ENCODE measurements around the gene E2F4. TPM values are rescaled to one million over a fixed set of nuclear protein-coding genes. Genes with fewer than 3 reads are reported as not detected.

The E2F4 gene
- total and polyA plus RNA-seq, 9 of the 15 experiments (the other 6 are each of a cell fraction or from before 2014, with no cell fraction given), result 9.7 to 139 (median 106) TPM

GRCh38 chr16:67247192-67248072 lies 55.5 kb downstream of the E2F4 start, which contains the start of gene FHOD1 (continued):
- TF ChIP-seq, protein P1, sequence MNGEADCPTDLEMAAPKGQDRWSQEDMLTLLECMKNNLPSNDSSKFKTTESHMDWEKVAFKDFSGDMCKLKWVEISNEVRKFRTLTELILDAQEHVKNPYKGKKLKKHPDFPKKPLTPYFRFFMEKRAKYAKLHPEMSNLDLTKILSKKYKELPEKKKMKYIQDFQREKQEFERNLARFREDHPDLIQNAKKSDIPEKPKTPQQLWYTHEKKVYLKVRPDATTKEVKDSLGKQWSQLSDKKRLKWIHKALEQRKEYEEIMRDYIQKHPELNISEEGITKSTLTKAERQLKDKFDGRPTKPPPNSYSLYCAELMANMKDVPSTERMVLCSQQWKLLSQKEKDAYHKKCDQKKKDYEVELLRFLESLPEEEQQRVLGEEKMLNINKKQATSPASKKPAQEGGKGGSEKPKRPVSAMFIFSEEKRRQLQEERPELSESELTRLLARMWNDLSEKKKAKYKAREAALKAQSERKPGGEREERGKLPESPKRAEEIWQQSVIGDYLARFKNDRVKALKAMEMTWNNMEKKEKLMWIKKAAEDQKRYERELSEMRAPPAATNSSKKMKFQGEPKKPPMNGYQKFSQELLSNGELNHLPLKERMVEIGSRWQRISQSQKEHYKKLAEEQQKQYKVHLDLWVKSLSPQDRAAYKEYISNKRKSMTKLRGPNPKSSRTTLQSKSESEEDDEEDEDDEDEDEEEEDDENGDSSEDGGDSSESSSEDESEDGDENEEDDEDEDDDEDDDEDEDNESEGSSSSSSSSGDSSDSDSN (IDR thresholded peaks at IDR 0.05; ENCODE audit: borderline replicate concordance in 1 of 2, low read depth in 2 of 2, low read length in 2 of 2), result peak; percentile 30 to 71; a peak in 2 of 4 replicates
- TF ChIP-seq PCBP1 (IDR thresholded peaks at IDR 0.05; ENCODE audit: low read depth, low read length, poor library complexity, severe bottlenecking) (no peak), HMGN3 (IDR thresholded peaks at IDR 0.05; ENCODE audit: borderline replicate concordance, extremely low read depth, insufficient read length, low read depth, low read length) (peak; percentile 55), SPI1 (IDR thresholded peaks at IDR 0.05; ENCODE audit: borderline replicate concordance, low read depth, low read length) (peak; percentile 13; the same call in 1 of the 2 replicates), C11orf30 (IDR thresholded peaks at IDR 0.05; ENCODE audit: low read depth) (no peak), TBP (optimal IDR thresholded peaks at IDR 0.05; ENCODE audit: low read depth, low read length) (peak; percentile 76), ZSCAN32 (CRISPR knock-in tag; IDR thresholded peaks at IDR 0.05) (no peak), ZNF24 (IDR thresholded peaks at IDR 0.05) (no peak), ZNF398 (CRISPR knock-in tag; IDR thresholded peaks at IDR 0.05) (no peak)
- TF ChIP-seq, protein P2, sequence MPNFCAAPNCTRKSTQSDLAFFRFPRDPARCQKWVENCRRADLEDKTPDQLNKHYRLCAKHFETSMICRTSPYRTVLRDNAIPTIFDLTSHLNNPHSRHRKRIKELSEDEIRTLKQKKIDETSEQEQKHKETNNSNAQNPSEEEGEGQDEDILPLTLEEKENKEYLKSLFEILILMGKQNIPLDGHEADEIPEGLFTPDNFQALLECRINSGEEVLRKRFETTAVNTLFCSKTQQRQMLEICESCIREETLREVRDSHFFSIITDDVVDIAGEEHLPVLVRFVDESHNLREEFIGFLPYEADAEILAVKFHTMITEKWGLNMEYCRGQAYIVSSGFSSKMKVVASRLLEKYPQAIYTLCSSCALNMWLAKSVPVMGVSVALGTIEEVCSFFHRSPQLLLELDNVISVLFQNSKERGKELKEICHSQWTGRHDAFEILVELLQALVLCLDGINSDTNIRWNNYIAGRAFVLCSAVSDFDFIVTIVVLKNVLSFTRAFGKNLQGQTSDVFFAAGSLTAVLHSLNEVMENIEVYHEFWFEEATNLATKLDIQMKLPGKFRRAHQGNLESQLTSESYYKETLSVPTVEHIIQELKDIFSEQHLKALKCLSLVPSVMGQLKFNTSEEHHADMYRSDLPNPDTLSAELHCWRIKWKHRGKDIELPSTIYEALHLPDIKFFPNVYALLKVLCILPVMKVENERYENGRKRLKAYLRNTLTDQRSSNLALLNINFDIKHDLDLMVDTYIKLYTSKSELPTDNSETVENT (CRISPR knock-in tag; IDR thresholded peaks at IDR 0.05), result peak; percentile 56; the same call in 1 of the 2 replicates
- TF ChIP-seq, protein P3, sequence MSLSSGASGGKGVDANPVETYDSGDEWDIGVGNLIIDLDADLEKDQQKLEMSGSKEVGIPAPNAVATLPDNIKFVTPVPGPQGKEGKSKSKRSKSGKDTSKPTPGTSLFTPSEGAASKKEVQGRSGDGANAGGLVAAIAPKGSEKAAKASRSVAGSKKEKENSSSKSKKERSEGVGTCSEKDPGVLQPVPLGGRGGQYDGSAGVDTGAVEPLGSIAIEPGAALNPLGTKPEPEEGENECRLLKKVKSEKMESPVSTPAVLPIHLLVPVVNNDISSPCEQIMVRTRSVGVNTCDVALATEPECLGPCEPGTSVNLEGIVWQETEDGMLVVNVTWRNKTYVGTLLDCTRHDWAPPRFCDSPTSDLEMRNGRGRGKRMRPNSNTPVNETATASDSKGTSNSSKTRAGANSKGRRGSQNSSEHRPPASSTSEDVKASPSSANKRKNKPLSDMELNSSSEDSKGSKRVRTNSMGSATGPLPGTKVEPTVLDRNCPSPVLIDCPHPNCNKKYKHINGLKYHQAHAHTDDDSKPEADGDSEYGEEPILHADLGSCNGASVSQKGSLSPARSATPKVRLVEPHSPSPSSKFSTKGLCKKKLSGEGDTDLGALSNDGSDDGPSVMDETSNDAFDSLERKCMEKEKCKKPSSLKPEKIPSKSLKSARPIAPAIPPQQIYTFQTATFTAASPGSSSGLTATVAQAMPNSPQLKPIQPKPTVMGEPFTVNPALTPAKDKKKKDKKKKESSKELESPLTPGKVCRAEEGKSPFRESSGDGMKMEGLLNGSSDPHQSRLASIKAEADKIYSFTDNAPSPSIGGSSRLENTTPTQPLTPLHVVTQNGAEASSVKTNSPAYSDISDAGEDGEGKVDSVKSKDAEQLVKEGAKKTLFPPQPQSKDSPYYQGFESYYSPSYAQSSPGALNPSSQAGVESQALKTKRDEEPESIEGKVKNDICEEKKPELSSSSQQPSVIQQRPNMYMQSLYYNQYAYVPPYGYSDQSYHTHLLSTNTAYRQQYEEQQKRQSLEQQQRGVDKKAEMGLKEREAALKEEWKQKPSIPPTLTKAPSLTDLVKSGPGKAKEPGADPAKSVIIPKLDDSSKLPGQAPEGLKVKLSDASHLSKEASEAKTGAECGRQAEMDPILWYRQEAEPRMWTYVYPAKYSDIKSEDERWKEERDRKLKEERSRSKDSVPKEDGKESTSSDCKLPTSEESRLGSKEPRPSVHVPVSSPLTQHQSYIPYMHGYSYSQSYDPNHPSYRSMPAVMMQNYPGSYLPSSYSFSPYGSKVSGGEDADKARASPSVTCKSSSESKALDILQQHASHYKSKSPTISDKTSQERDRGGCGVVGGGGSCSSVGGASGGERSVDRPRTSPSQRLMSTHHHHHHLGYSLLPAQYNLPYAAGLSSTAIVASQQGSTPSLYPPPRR (CRISPR knock-in tag; IDR thresholded peaks at IDR 0.05; ENCODE audit: borderline replicate concordance), result no peak
